Islet precursor cell (in vitro differentiated cells): ENCODE results near the gene SERPINA1.

Source experiments
- DNase-seq: peaks from one replicate; pipeline ENCODE4 v3.0.0-alpha.2; 2018

SERPINA1 gene

GRCh38 chr14:94382716-94383596 is 5.4 kb downstream of the SERPINA1 start:
- DNase-seq, result peak; percentile 40

- no peak for DNase-seq
These were observed 6.2 kb downstream of the SERPINA1 start for GRCh38 chr14:94382099-94382715.

- DNase-seq, result peak; percentile 37
These were observed 7.0 kb downstream of the SERPINA1 start for GRCh38 chr14:94381149-94382030.

GRCh38 chr14:94380225-94381148 is 7.9 kb downstream of the SERPINA1 start:
- peak; percentile 40 for DNase-seq

GRCh38 chr14:94379291-94380224 is 8.8 kb downstream of the SERPINA1 start:
- no peak for DNase-seq

GRCh38 chr14:94378527-94379290 is 9.7 kb downstream of the SERPINA1 start:
- peak; percentile 42 for DNase-seq

- peak; percentile 34 for DNase-seq
These were observed 10.4 kb downstream of the SERPINA1 start for GRCh38 chr14:94377866-94378470.

- peak; percentile 34 for DNase-seq
These were observed 11.2 kb downstream of the SERPINA1 start for GRCh38 chr14:94376976-94377865.

GRCh38 chr14:94376108-94376975 is 12.1 kb downstream of the SERPINA1 start:
- DNase-seq, result peak; percentile 31

GRCh38 chr14:94375552-94376107 is 12.8 kb downstream of the SERPINA1 start:
- DNase-seq, result peak; percentile 18

- peak; percentile 35 for DNase-seq
These were observed 13.6 kb downstream of the SERPINA1 start for GRCh38 chr14:94374749-94375260.

- DNase-seq, result no peak
These were observed 14.3 kb downstream of the SERPINA1 start for GRCh38 chr14:94374116-94374515.

- peak; percentile 62 for DNase-seq
These were observed 14.7 kb downstream of the SERPINA1 start for GRCh38 chr14:94373708-94374107.

GRCh38 chr14:94372021-94372605 is 16.3 kb downstream of the SERPINA1 start:
- DNase-seq, result peak; percentile 37

GRCh38 chr14:94370524-94370910 is 17.9 kb downstream of the SERPINA1 start:
- peak; percentile 32 for DNase-seq

GRCh38 chr14:94369766-94370523 is 18.5 kb downstream of the SERPINA1 start:
- peak; percentile 46 for DNase-seq
